ENCODE results near the gene BEND5. TPM values are rescaled to one million over a fixed set of nuclear protein-coding genes. Genes with fewer than 3 reads are reported as not detected.

BEND5 gene
- total RNA-seq, 4 donors from 2014 or later = 0.64 to 1.4 (median 0.85) TPM

GRCh38 chr1:48726139-48726538 lies 50.6 kb downstream of the BEND5 start:
- H3K36me3 ChIP-seq = no peaks in the 10 kb centered on the region
- no peak overlapping the region for H3K4me3 ChIP-seq
- TF ChIP-seq POLR2A (IDR thresholded peaks at IDR 0.05) = no peak
- TF ChIP-seq CTCF (IDR thresholded peaks at IDR 0.05) = no peak
- TF ChIP-seq EP300 (IDR thresholded peaks at IDR 0.05) = no peak
- no peak for TF ChIP-seq POLR2AphosphoS5 (IDR thresholded peaks at IDR 0.05)
- H3K27me3 ChIP-seq = no peaks in the 10 kb centered on the region
- 99% methylated on average over 2 of the region's 2 CpGs for WGBS
- H3K9me3 ChIP-seq = no peaks in the 10 kb centered on the region
- no peak overlapping the region for H3K27ac ChIP-seq
- no peak for DNase-seq (ENCODE audit: low spot score in 2 of 2)
- H3K4me1 ChIP-seq = no peaks in the 10 kb centered on the region

- Histone ChIP-seq H3K27ac (no peak overlapping the region), H3K36me3 (no peaks in the 10 kb centered on the region), H3K27me3 (no peaks in the 10 kb centered on the region), H3K4me3 (no peak overlapping the region), H3K4me1 (no peaks in the 10 kb centered on the region), H3K9me3 (no peaks in the 10 kb centered on the region)
- no peak for TF ChIP-seq CTCF (IDR thresholded peaks at IDR 0.05)
- no peak for TF ChIP-seq POLR2AphosphoS5 (IDR thresholded peaks at IDR 0.05)
- TF ChIP-seq POLR2A (IDR thresholded peaks at IDR 0.05) = no peak
- no peak for TF ChIP-seq EP300 (IDR thresholded peaks at IDR 0.05)
- DNase-seq (ENCODE audit: low spot score in 2 of 2) = no peak
- 72% methylated on average over 5 of the region's 5 CpGs for WGBS
Measured at GRCh38 chr1:48725341-48726046, 51.2 kb downstream of the BEND5 start.

GRCh38 chr1:48720929-48721328 lies 55.8 kb downstream of the BEND5 start:
- no peak for TF ChIP-seq POLR2A (IDR thresholded peaks at IDR 0.05)
- no peak for TF ChIP-seq CTCF (IDR thresholded peaks at IDR 0.05)
- TF ChIP-seq POLR2AphosphoS5 (IDR thresholded peaks at IDR 0.05) = no peak
- no peak for TF ChIP-seq EP300 (IDR thresholded peaks at IDR 0.05)
- no peaks in the 10 kb centered on the region for H3K27me3 ChIP-seq
- H3K4me3 ChIP-seq = no peak overlapping the region
- no peak overlapping the region for H3K27ac ChIP-seq
- DNase-seq (ENCODE audit: low spot score in 2 of 2) = no peak
- no peaks in the 10 kb centered on the region for H3K9me3 ChIP-seq
- H3K36me3 ChIP-seq = no peaks in the 10 kb centered on the region
- no peaks in the 10 kb centered on the region for H3K4me1 ChIP-seq

- Histone ChIP-seq H3K27ac (no peak overlapping the region), H3K36me3 (no peaks in the 10 kb centered on the region), H3K4me3 (no peak overlapping the region), H3K4me1 (no peaks in the 10 kb centered on the region), H3K9me3 (no peaks in the 10 kb centered on the region), H3K27me3 (no peaks in the 10 kb centered on the region)
- TF ChIP-seq POLR2AphosphoS5 (IDR thresholded peaks at IDR 0.05) = no peak
- TF ChIP-seq EP300 (IDR thresholded peaks at IDR 0.05) = no peak
- TF ChIP-seq CTCF (IDR thresholded peaks at IDR 0.05) = no peak
- TF ChIP-seq POLR2A (IDR thresholded peaks at IDR 0.05) = no peak
- WGBS = 72% methylated on average over 4 of the region's 4 CpGs
- no peak for DNase-seq (ENCODE audit: low spot score in 2 of 2)
Measured at GRCh38 chr1:48718705-48719104, 58.0 kb downstream of the BEND5 start.

GRCh38 chr1:48718116-48718630 lies 58.5 kb downstream of the BEND5 start:
- Histone ChIP-seq H3K4me1 (no peaks in the 10 kb centered on the region), H3K4me3 (no peak overlapping the region), H3K36me3 (no peaks in the 10 kb centered on the region), H3K27ac (no peak overlapping the region), H3K9me3 (no peaks in the 10 kb centered on the region), H3K27me3 (no peaks in the 10 kb centered on the region)
- no peak for DNase-seq (ENCODE audit: low spot score in 2 of 2)
- TF ChIP-seq POLR2AphosphoS5 (IDR thresholded peaks at IDR 0.05) (no peak), CTCF (IDR thresholded peaks at IDR 0.05) (no peak), EP300 (IDR thresholded peaks at IDR 0.05) (no peak), POLR2A (IDR thresholded peaks at IDR 0.05) (no peak)

Measured in suprapubic skin (tissue), 4 donors.